Testis (tissue), 3 donors: ENCODE measurements around the gene SYNE1. TPM values are rescaled to one million over a fixed set of nuclear protein-coding genes. Genes with fewer than 3 reads are reported as not detected.
A peak's percentile ranks its signal among the peaks of the same experiment; 100 is the strongest.

Source experiments
- DNase-seq: peaks from one replicate; pipeline ENCODE4 v3.0.0-alpha.2; 2019
- H3K27ac ChIP-seq, 2 donors: fragments of 200-600 bp; sonication (generic); one replicate each; pipeline ENCODE4 v1.5.1; 2019
- H3K27me3 ChIP-seq: fragments of 200-600 bp; sonication (generic); one replicate; pipeline ENCODE4 v1.5.1; 2019
- H3K36me3 ChIP-seq: fragments of 200-600 bp; sonication (generic); one replicate; pipeline ENCODE4 v1.5.1; 2017; ENCODE audit warnings: low read depth; ENCODE audit errors: missing control alignments
- H3K4me1 ChIP-seq: fragments of 200-600 bp; sonication (generic); one replicate; pipeline ENCODE4 v1.5.1; 2019
- H3K4me3 ChIP-seq, 2 donors: fragments of 200-600 bp; sonication (generic); one replicate each; pipeline ENCODE4 v1.5.1; 2017 to 2019
- H3K9me3 ChIP-seq: fragments of 200-600 bp; sonication (generic); one replicate; pipeline ENCODE4 v1.5.1; 2017
- POLR2A ChIP-seq: fragments of 450-650 bp; IDR thresholded peaks from one replicate; pipeline ENCODE4 v1.6.1; 2017; ENCODE audit warnings: antibody characterized with exemption, mild to moderate bottlenecking, moderate library complexity
- WGBS, 2 donors: methylation state at CpG; one replicate each; pipeline ENCODE4 v1.1.5; 2018; 5-methylcytosine and 5-hydroxymethylcytosine counted together
- intact Hi-C: fragments of 100-400 bp; cut with DNase I; formaldehyde crosslinking; loops from one replicate; pipeline ENCODE4 v1.15.1; 2023; ENCODE audit warnings: low total_unique reads
- polyA plus RNA-seq: library from polyadenylated mRNA; stranded (reverse); fragments of 350-450 nt; fragmentation: Illumina TruSeq; extraction: RNeasy Lipid Tissue Mini Kit (QIAGEN cat#74804); gene quantifications from one replicate; pipeline ENCODE4 v1.2.3, GENCODE V29; 2014; ENCODE audit warnings: low read depth, low replicate concordance; ENCODE audit not compliant: insufficient read depth
- total RNA-seq, 2 donors: library from RNA; depleted of rRNA; stranded (reverse); fragments of >200 nt; gene quantifications; one replicate each; pipeline ENCODE4 v1.2.3, GENCODE V29; 2016
- TF ChIP-seq, protein P1 (sequence below), 3 experiments: fragments of 450-650 bp in 2 of 3; fragments of 200-600 bp in 1 of 3; sonication (generic) in 1 of 3; IDR thresholded peaks; one replicate each; pipeline ENCODE4 v1.5.1; 2016 to 2019; ENCODE audit warnings: antibody characterized with exemption in 3 of 3, mild to moderate bottlenecking in 2 of 3, moderate library complexity in 1 of 3

The SYNE1 gene
- total and polyA plus RNA-seq, 3 donors from 2014 or later = 57.2 to 255 (median 228) TPM

DNA sequence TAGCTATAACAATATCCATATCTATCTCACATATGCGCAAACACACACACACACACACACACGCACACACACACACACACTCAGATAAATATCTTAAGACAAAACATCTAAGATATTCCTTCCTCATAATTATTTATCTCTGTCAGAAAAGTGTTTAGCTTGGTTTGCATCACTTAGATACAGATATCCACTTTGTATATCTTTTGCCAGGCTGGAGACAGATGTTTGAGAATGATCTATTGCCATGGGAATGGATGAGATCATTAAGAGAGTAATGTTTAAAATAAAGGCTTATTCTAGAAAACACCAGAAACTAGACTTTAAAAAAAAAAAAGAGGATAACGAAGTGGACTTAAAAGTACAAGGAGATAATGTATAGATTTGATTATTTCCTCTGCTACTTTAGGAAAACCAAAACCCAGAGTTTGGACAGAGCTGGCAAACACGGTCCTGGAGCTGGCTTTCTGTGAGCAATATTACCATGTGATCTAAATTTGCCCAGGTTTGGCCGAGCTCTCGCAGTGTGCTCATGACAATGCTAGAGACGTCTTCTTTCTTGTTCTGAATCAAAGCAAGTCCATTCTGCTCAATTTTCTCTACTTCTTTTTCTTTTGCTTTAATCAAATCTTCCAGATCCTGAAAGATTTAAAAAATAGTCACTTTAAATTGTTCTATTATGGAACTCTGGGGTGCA is 411.8 kb downstream of the SYNE1 start:
- no peak overlapping the region for H3K27ac ChIP-seq

DNA sequence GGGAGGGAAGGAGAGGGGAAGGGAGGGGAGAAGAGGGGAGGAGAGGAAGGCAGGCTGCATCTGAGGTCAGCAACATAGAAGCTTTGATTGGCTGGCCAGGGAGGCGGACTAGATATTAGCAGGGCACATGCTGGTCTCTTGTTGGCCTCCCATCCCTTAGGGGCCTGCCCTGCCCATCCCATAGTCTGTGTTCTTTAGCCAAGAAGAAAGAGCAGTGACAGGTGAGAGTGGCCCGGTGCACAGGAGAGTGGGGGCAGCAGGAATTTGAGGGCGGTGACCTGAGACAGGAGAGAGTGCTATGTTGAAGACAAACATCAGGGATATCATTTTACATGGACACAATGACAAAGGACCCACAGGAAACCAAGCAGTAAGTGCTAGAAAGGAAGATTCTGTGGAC is 413.5 kb downstream of the SYNE1 start:
- intact Hi-C loops = no loop called here
- Histone ChIP-seq H3K27me3 (no peaks in the 10 kb centered on the region), H3K4me1 (no peaks in the 10 kb centered on the region), H3K4me3 (no peak overlapping the region), H3K36me3 (no peaks in the 10 kb centered on the region), H3K27ac (no peak overlapping the region), H3K9me3 (no peaks in the 10 kb centered on the region)
- DNase-seq = no peak
- 81 to 87% methylated on average over 3 of the region's 3 CpGs for WGBS, 2 donors
- TF ChIP-seq POLR2A = no peak
- TF ChIP-seq, protein P1, sequence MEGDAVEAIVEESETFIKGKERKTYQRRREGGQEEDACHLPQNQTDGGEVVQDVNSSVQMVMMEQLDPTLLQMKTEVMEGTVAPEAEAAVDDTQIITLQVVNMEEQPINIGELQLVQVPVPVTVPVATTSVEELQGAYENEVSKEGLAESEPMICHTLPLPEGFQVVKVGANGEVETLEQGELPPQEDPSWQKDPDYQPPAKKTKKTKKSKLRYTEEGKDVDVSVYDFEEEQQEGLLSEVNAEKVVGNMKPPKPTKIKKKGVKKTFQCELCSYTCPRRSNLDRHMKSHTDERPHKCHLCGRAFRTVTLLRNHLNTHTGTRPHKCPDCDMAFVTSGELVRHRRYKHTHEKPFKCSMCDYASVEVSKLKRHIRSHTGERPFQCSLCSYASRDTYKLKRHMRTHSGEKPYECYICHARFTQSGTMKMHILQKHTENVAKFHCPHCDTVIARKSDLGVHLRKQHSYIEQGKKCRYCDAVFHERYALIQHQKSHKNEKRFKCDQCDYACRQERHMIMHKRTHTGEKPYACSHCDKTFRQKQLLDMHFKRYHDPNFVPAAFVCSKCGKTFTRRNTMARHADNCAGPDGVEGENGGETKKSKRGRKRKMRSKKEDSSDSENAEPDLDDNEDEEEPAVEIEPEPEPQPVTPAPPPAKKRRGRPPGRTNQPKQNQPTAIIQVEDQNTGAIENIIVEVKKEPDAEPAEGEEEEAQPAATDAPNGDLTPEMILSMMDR (IDR thresholded peaks at IDR 0.05) = no peak

More for the DNA sequence above, 411.8 kb downstream of the SYNE1 start:
- WGBS, 2 donors = 87 to 88% methylated on average over 7 of the region's 7 CpGs
- TF ChIP-seq, protein P1 (IDR thresholded peaks at IDR 0.05) = no peak
- TF ChIP-seq POLR2A = no peak
- H3K36me3 ChIP-seq = no peaks in the 10 kb centered on the region
- no peaks in the 10 kb centered on the region for H3K27me3 ChIP-seq
- H3K4me3 ChIP-seq = no peak overlapping the region
- intact Hi-C loops = no loop called here
- no peaks in the 10 kb centered on the region for H3K4me1 ChIP-seq
- no peak for DNase-seq
- H3K9me3 ChIP-seq = no peaks in the 10 kb centered on the region

DNA sequence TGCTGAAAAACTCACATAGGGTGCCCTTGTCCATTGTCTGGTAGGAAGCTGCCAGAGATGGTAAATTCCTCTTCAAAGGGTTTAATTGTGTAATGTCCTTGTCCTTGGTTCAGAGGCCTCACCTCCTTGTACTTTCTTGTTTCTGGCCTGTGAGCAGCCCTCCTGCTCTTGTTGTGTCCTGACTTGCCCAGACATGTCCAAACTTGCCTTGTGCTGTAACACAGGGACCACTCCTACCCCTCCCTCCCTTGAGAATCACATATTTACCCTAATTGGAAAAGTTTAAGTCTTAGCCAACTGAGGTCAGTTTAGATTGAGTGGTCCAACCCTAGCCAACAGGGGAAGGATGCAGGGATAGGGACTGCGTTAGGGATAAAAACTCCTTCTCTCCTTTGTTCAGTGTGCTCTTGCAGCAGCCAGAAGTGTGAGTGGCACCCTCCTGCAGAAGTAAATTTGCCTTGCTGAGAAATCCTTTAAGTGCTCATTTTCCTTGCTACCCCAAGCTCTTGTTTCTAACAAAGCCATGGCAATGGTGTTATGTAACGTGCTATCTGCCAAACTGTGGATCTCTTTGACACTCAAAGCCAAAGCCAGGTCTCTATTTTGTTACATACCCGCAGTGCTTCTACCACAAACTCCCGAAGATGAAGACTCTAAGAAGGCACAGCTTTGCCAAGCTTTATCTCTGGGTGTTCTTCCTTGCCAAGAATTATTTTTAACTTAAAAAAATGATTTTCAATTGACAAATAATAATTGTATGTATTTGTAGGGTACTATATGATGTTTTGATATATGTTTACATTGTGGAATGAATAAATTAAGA is 415.1 kb downstream of the SYNE1 start:
- WGBS, 2 donors = 60 to 82% methylated on average over 4 of the region's 4 CpGs
- H3K27me3 ChIP-seq = no peaks in the 10 kb centered on the region
- no peaks in the 10 kb centered on the region for H3K4me1 ChIP-seq
- no peaks in the 10 kb centered on the region for H3K36me3 ChIP-seq
- intact Hi-C loops = no loop called here
- no peaks in the 10 kb centered on the region for H3K9me3 ChIP-seq
- TF ChIP-seq, protein P1 (IDR thresholded peaks at IDR 0.05) = no peak
- no peak for TF ChIP-seq POLR2A
- H3K4me3 ChIP-seq = no peak overlapping the region
- DNase-seq = peak; percentile 23
- H3K27ac ChIP-seq = peak overlapping the region in 1 of 2 donors; percentile 48

DNA sequence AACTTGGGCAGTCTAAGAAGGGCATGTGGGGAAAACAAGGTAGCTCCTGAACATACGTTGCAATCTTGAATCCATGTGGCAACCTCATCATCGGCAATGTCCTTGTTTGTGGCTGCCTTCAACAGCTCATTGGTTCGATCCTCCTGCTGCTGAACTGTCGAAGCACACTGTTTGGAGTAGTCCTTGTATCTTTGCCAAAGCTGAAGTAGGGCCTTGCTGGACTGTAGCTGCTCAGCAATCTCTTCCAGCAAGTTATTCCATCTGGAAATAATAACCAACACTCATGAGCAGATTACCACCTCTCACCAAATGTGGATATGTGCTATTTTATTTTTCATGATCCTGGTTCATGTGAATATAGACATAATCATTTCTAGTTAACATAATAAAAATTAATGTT is 416.4 kb downstream of the SYNE1 start:
- intact Hi-C loops = no loop called here
- TF ChIP-seq, protein P1 (IDR thresholded peaks at IDR 0.05) = no peak
- TF ChIP-seq POLR2A = no peak
- no peaks in the 10 kb centered on the region for H3K9me3 ChIP-seq
- H3K36me3 ChIP-seq = no peaks in the 10 kb centered on the region
- H3K27ac ChIP-seq = peak overlapping the region in 1 of 2 donors; percentile 48
- WGBS, 2 donors = 58 to 75% methylated on average over 4 of the region's 4 CpGs
- no peak for DNase-seq
- no peak overlapping the region for H3K4me3 ChIP-seq
- no peaks in the 10 kb centered on the region for H3K4me1 ChIP-seq
- no peaks in the 10 kb centered on the region for H3K27me3 ChIP-seq
